Neural cell (in vitro differentiated cells): ENCODE measurements around the gene MLIP. TPM values are rescaled to one million over a fixed set of nuclear protein-coding genes. Genes with fewer than 3 reads are reported as not detected.

Experiments
- H2AFZ ChIP-seq: fragments of 200-600, 300-800 bp; sonication (generic), shearing (Covaris generic); 2 replicates; pipeline ENCODE4 v1.6.0; 2014; ENCODE audit warnings: low read depth, mild to moderate bottlenecking, antibody characterized with exemption, low read length, moderate library complexity
- H3F3A ChIP-seq: fragments of 200-600 bp; shearing (Covaris generic); 2 replicates; pipeline ENCODE4 v1.6.1; 2016; ENCODE audit warnings: mild to moderate bottlenecking, moderate library complexity, mixed read lengths, antibody characterized with exemption, low read length; ENCODE audit not compliant: insufficient read depth, poor library complexity, severe bottlenecking
- H3K27ac ChIP-seq: fragments of 200-600, 300-800 bp; sonication (generic), shearing (Covaris generic); 2 replicates; pipeline ENCODE4 v1.5.1; 2014; ENCODE audit warnings: mild to moderate bottlenecking, low read length, moderate library complexity
- H3K27me3 ChIP-seq: fragments of 300-800, 200-600 bp; sonication (generic), shearing (Covaris generic); 2 replicates; pipeline ENCODE4 v1.6.0; 2014; ENCODE audit warnings: mild to moderate bottlenecking, low read depth, low read length, moderate library complexity; ENCODE audit not compliant: insufficient read depth
- H3K36me3 ChIP-seq: fragments of 300-800, 200-600 bp; sonication (generic), shearing (Covaris generic); 2 replicates; pipeline ENCODE4 v1.5.1; 2014; ENCODE audit warnings: mild to moderate bottlenecking, antibody characterized with exemption, low read length, moderate library complexity; ENCODE audit not compliant: insufficient read depth
- H3K4me2 ChIP-seq: fragments of 300-800, 200-600 bp; sonication (generic), shearing (Covaris generic); 2 replicates; pipeline ENCODE4 v1.6.0; 2014; ENCODE audit warnings: mild to moderate bottlenecking, low read length
- H3K4me3 ChIP-seq: fragments of 300-800, 200-600 bp; sonication (generic), shearing (Covaris generic); 2 replicates; pipeline ENCODE4 v1.5.1; 2014; ENCODE audit warnings: mild to moderate bottlenecking, low read length, moderate library complexity
- H3K79me2 ChIP-seq: fragments of 200-600 bp; shearing (Covaris generic); replicated peaks from 2 replicates; pipeline ENCODE4 v1.6.0; 2014; ENCODE audit warnings: mild to moderate bottlenecking, low read length, moderate library complexity; ENCODE audit not compliant: insufficient read depth
- H3K9ac ChIP-seq: fragments of 300-800, 200-600 bp; sonication (generic), shearing (Covaris generic); 2 replicates; pipeline ENCODE4 v1.6.1; 2016; ENCODE audit warnings: mild to moderate bottlenecking, low read length, mixed read lengths
- H3K9me2 ChIP-seq: fragments of 200-600 bp; shearing (Covaris generic); 2 replicates; pipeline ENCODE4 v1.6.1; 2016; ENCODE audit warnings: mild to moderate bottlenecking, low read length, mixed read lengths; ENCODE audit not compliant: insufficient read depth
- H3K9me3 ChIP-seq: fragments of 200-600, 300-800 bp; sonication (generic), shearing (Covaris generic); 2 replicates; pipeline ENCODE4 v1.6.1; 2016; ENCODE audit warnings: mild to moderate bottlenecking, mixed run types, low read length, moderate library complexity, mixed read lengths
- H4K20me1 ChIP-seq: fragments of 200-600 bp; shearing (Covaris generic); 2 replicates; pipeline ENCODE4 v1.6.1; 2016; ENCODE audit warnings: mild to moderate bottlenecking, mixed run types; ENCODE audit not compliant: insufficient read depth
- EP300 ChIP-seq: fragments of 450-650 bp; conservative IDR thresholded peaks from 2 replicates; pipeline ENCODE4 v1.6.1; 2014; ENCODE audit warnings: antibody characterized with exemption, mild to moderate bottlenecking, moderate library complexity; ENCODE audit not compliant: poor library complexity, severe bottlenecking
- EZH2 ChIP-seq: fragments of 200-600, 300-800 bp; shearing (Covaris generic), sonication (generic); IDR thresholded peaks from 2 replicates; pipeline ENCODE4 v1.6.1; 2014; ENCODE audit warnings: antibody characterized with exemption, low read length, borderline replicate concordance, mild to moderate bottlenecking; ENCODE audit not compliant: insufficient read depth, poor library complexity, severe bottlenecking
- MXI1 ChIP-seq: fragments of 450-650 bp; conservative IDR thresholded peaks from 2 replicates; pipeline ENCODE4 v1.6.1; 2014; ENCODE audit warnings: antibody characterized with exemption, mild to moderate bottlenecking; ENCODE audit not compliant: poor library complexity, severe bottlenecking
- POLR2AphosphoS5 ChIP-seq: IDR thresholded peaks from 2 replicates; pipeline ENCODE4 v1.6.1; 2012
- RAD21 ChIP-seq: fragments of 450-650 bp; conservative IDR thresholded peaks from 2 replicates; pipeline ENCODE4 v1.6.1; 2014; ENCODE audit warnings: antibody characterized with exemption, mild to moderate bottlenecking, moderate library complexity
- SMC3 ChIP-seq: fragments of 450-650 bp; conservative IDR thresholded peaks from 2 replicates; pipeline ENCODE4 v1.6.1; 2014; ENCODE audit warnings: antibody characterized with exemption, mild to moderate bottlenecking, moderate library complexity; ENCODE audit not compliant: poor library complexity
- TAF1 ChIP-seq: IDR thresholded peaks from 2 replicates; pipeline ENCODE4 v1.6.1; 2012; ENCODE audit warnings: low read depth
- polyA plus RNA-seq: library from polyadenylated mRNA; depleted of rRNA; stranded (reverse); fragments of >200 nt; gene quantifications from 2 replicates; pipeline ENCODE4 v1.2.3, GENCODE V29; 2014
- TF ChIP-seq, protein P1 (sequence below): fragments of 450-650 bp; IDR thresholded peaks from 2 replicates; pipeline ENCODE4 v1.5.1; 2014; ENCODE audit warnings: antibody characterized with exemption, mild to moderate bottlenecking, moderate library complexity; ENCODE audit not compliant: poor library complexity, severe bottlenecking
- TF ChIP-seq, protein P2 (sequence below): IDR thresholded peaks from 2 replicates; pipeline ENCODE4 v1.6.1; 2012; ENCODE audit warnings: borderline replicate concordance

The MLIP gene
- polyA plus RNA-seq, 1 donor from 2014 or later: not detected

DNA sequence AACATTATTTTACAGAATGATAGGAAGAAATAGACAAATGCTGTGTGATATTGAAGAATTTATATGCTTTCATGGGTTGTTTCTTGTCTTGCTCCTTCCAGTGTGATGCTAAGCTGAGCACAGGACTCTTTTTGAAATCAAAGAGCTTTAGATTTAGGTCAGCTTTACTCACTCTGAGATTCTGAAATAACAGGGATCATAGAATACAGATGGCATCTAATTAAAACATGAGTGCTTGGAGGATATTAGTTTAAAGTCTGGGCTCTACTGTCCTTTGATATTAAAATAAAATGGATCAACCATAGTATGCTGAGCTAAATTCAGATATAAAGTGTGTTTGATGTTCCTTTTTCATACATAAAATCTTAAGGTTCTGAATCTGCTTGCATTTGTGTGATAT lies 29.6 kb downstream of the MLIP start:
- Histone ChIP-seq H4K20me1 (no peaks in the 10 kb centered on the region), H3K9me3 (no peaks in the 10 kb centered on the region), H3K9ac (no peak overlapping the region), H2AFZ (no peak overlapping the region), H3K79me2 (no peaks in the 10 kb centered on the region), H3K4me2 (no peak overlapping the region), H3K27ac (no peak overlapping the region), H3K27me3 (no peaks in the 10 kb centered on the region), H3F3A (peaks cover 5% of the 10 kb centered on the region), H3K36me3 (no peaks in the 10 kb centered on the region), H3K9me2 (no peaks in the 10 kb centered on the region), H3K4me3 (no peak overlapping the region)
- TF ChIP-seq RAD21 (no peak), EP300 (no peak), TAF1 (no peak), EZH2 (no peak), MXI1 (no peak), SMC3 (no peak), POLR2AphosphoS5 (no peak)
- TF ChIP-seq, protein P1, sequence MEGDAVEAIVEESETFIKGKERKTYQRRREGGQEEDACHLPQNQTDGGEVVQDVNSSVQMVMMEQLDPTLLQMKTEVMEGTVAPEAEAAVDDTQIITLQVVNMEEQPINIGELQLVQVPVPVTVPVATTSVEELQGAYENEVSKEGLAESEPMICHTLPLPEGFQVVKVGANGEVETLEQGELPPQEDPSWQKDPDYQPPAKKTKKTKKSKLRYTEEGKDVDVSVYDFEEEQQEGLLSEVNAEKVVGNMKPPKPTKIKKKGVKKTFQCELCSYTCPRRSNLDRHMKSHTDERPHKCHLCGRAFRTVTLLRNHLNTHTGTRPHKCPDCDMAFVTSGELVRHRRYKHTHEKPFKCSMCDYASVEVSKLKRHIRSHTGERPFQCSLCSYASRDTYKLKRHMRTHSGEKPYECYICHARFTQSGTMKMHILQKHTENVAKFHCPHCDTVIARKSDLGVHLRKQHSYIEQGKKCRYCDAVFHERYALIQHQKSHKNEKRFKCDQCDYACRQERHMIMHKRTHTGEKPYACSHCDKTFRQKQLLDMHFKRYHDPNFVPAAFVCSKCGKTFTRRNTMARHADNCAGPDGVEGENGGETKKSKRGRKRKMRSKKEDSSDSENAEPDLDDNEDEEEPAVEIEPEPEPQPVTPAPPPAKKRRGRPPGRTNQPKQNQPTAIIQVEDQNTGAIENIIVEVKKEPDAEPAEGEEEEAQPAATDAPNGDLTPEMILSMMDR: no peak
- TF ChIP-seq, protein P2, sequence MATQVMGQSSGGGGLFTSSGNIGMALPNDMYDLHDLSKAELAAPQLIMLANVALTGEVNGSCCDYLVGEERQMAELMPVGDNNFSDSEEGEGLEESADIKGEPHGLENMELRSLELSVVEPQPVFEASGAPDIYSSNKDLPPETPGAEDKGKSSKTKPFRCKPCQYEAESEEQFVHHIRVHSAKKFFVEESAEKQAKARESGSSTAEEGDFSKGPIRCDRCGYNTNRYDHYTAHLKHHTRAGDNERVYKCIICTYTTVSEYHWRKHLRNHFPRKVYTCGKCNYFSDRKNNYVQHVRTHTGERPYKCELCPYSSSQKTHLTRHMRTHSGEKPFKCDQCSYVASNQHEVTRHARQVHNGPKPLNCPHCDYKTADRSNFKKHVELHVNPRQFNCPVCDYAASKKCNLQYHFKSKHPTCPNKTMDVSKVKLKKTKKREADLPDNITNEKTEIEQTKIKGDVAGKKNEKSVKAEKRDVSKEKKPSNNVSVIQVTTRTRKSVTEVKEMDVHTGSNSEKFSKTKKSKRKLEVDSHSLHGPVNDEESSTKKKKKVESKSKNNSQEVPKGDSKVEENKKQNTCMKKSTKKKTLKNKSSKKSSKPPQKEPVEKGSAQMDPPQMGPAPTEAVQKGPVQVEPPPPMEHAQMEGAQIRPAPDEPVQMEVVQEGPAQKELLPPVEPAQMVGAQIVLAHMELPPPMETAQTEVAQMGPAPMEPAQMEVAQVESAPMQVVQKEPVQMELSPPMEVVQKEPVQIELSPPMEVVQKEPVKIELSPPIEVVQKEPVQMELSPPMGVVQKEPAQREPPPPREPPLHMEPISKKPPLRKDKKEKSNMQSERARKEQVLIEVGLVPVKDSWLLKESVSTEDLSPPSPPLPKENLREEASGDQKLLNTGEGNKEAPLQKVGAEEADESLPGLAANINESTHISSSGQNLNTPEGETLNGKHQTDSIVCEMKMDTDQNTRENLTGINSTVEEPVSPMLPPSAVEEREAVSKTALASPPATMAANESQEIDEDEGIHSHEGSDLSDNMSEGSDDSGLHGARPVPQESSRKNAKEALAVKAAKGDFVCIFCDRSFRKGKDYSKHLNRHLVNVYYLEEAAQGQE: no peak

DNA sequence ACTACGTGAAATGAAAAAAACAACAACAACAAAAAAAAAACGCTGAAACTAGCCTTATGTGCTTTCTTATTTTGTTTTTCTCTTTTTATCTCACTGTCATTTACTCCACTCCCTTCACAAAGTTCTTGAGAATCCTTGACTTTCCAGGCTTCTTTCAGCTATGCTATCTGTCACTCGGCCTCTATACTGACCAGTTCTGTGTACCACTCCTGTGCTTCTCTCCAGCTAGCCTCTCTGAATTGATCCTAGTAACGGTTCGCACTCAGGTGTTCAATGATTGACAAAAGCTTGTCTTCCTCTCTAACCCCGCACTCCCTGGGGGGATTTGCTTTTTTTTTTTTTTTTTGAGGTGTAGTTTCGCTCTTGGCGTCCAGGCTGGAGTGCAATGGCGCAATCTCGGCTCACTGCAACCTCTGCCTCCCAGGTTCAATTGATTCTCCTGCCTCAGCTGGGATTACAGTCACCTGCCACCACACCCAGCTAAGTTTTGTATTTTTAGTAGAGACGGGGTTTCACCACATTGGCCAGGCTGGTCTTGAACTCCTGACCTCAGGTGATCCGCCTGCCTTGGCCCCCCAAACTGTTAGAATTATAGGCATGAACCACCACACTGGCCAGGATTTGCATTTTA lies 31.8 kb downstream of the MLIP start:
- Histone ChIP-seq H2AFZ (no peak overlapping the region), H3K9me3 (no peaks in the 10 kb centered on the region), H3K9ac (no peak overlapping the region), H3K4me3 (no peak overlapping the region), H3K79me2 (no peaks in the 10 kb centered on the region), H3K9me2 (no peaks in the 10 kb centered on the region), H3K4me2 (no peak overlapping the region), H3K36me3 (no peaks in the 10 kb centered on the region), H3K27me3 (no peaks in the 10 kb centered on the region), H4K20me1 (no peaks in the 10 kb centered on the region), H3F3A (peaks cover 5% of the 10 kb centered on the region), H3K27ac (no peak overlapping the region)
- no peak for TF ChIP-seq EP300
- TF ChIP-seq TAF1: no peak
- no peak for TF ChIP-seq SMC3
- TF ChIP-seq, protein P1: no peak
- TF ChIP-seq EZH2: no peak
- TF ChIP-seq RAD21: no peak
- TF ChIP-seq MXI1: no peak
- no peak for TF ChIP-seq POLR2AphosphoS5
